ENCODE measurements around the gene AIFM3. TPM values are rescaled to one million over a fixed set of nuclear protein-coding genes. Genes with fewer than 3 reads are reported as not detected.

Gene AIFM3
- total and polyA plus RNA-seq, 11 donors: 0.25 to 3.0 (median 0.49) TPM; not detected in 2

GRCh38 chr22:21016644-21017420 lies 49.8 kb downstream of the AIFM3 start:
- ATAC-seq: no peak
- TF ChIP-seq CTCF (IDR thresholded peaks at IDR 0.05) (no peak), POLR2A (IDR thresholded peaks at IDR 0.05) (no peak)
- no peak overlapping the region for H3K4me3 ChIP-seq
- DNase-seq: peak in 1 of 5 donors; percentile 13
- WGBS, 4 donors: 87 to 92% (median 89%) methylated on average over 13 of the region's 13 CpGs
- no peak overlapping the region for H3K27ac ChIP-seq
- no peaks in the 10 kb centered on the region for H3K9me3 ChIP-seq
- no peaks in the 10 kb centered on the region for H3K27me3 ChIP-seq
- peaks cover 3 to 27% (median 20%) of the 10 kb centered on the region in 12 donors for H3K4me1 ChIP-seq
- intact Hi-C loops (cut with DNase I): loop anchor here in 1 of 10 donors (10.0 kb wide), 2 partner anchors 52 to 132 kb away; partner anchors contain the start of gene AIFM3
- no peaks in the 10 kb centered on the region for H3K36me3 ChIP-seq

GRCh38 chr22:21018314-21018713 lies 51.3 kb downstream of the AIFM3 start:
- H3K4me1 ChIP-seq: peaks cover 3 to 27% (median 20%) of the 10 kb centered on the region in 12 donors
- no peak overlapping the region for H3K27ac ChIP-seq
- H3K36me3 ChIP-seq: no peaks in the 10 kb centered on the region
- no peak overlapping the region for H3K4me3 ChIP-seq
- TF ChIP-seq CTCF (IDR thresholded peaks at IDR 0.05) (no peak), POLR2A (IDR thresholded peaks at IDR 0.05) (no peak)
- 92 to 95% (median 93%) methylated on average over 4 of the region's 4 CpGs for WGBS, 4 donors
- intact Hi-C loops (cut with DNase I): loop anchor here in 1 of 10 donors (10.0 kb wide), 2 partner anchors 54 to 134 kb away; partner anchors contain the start of gene AIFM3
- ATAC-seq (no peak), DNase-seq (no peak)
- H3K27me3 ChIP-seq: no peaks in the 10 kb centered on the region
- no peaks in the 10 kb centered on the region for H3K9me3 ChIP-seq

- ATAC-seq: no peak
- TF ChIP-seq POLR2A (IDR thresholded peaks at IDR 0.05) (no peak), CTCF (IDR thresholded peaks at IDR 0.05) (peak in 4 of 12 donors; percentile 7 to 26 (median 17))
- Histone ChIP-seq H3K4me1 (peaks cover 0 to 2% (median 0%) of the 10 kb centered on the region in 12 donors), H3K36me3 (no peaks in the 10 kb centered on the region), H3K4me3 (no peak overlapping the region), H3K27me3 (no peaks in the 10 kb centered on the region), H3K9me3 (no peaks in the 10 kb centered on the region), H3K27ac (no peak overlapping the region)
- intact Hi-C loops (cut with DNase I): no loop called here
- 58 to 65% (median 62%) methylated on average over 7 of the region's 7 CpGs for WGBS, 4 donors
- no peak for DNase-seq
Observed at GRCh38 chr22:21020802-21021429, 53.9 kb downstream of the AIFM3 start.

GRCh38 chr22:21022507-21022906 lies 55.5 kb downstream of the AIFM3 start:
- H3K27ac ChIP-seq: no peak overlapping the region
- ATAC-seq (no peak), DNase-seq (no peak)
- H3K9me3 ChIP-seq: no peaks in the 10 kb centered on the region
- no peak overlapping the region for H3K4me3 ChIP-seq
- intact Hi-C loops (cut with DNase I): no loop called here
- no peaks in the 10 kb centered on the region for H3K27me3 ChIP-seq
- 73 to 83% (median 78%) methylated on average over 4 to 10 of the region's 10 CpGs for WGBS, 4 donors
- H3K36me3 ChIP-seq: no peaks in the 10 kb centered on the region
- H3K4me1 ChIP-seq: peaks cover 0 to 3% (median 0%) of the 10 kb centered on the region in 12 donors
- TF ChIP-seq POLR2A (IDR thresholded peaks at IDR 0.05): no peak
- no peak for TF ChIP-seq CTCF (IDR thresholded peaks at IDR 0.05)
